Stimulated activated CD4-positive, alpha-beta T cell treated with anti-CD3 and anti-CD28 coated beads, TNF-alpha, amount 100 ng/mL, for 24 hours (primary cell): Measurements from ENCODE around the gene PXDN.
"Not testable (repeated sequence)": the region's sequence is repeated elsewhere in the genome, so short reads cannot be mapped to it uniquely, and the experiment has no call there.

ENCODE experiments used
- DNase-seq, 3 experiments: peaks; one replicate each; pipeline ENCODE4 v3.0.0-alpha.2; 2020; ENCODE audit warnings: low read depth in 3 of 3

The PXDN gene

GRCh38 chr2:1631292-1632001, 112.9 kb downstream of the PXDN start:
- DNase-seq, result no peak

- DNase-seq, result no peak
These were observed 115.4 kb downstream of the PXDN start for GRCh38 chr2:1628893-1629292.

- DNase-seq, result no peak
These were observed 116.5 kb downstream of the PXDN start for GRCh38 chr2:1627628-1628381.

GRCh38 chr2:1626271-1626681, 118.0 kb downstream of the PXDN start:
- DNase-seq, result no peak

- no peak for DNase-seq
These were observed 118.9 kb downstream of the PXDN start for GRCh38 chr2:1625281-1626001.

- DNase-seq, result no peak
These were observed 120.3 kb downstream of the PXDN start for GRCh38 chr2:1623906-1624445.

GRCh38 chr2:1622521-1623200, 121.7 kb downstream of the PXDN start:
- DNase-seq, result no peak

- DNase-seq, result not testable (repeated sequence)
These were observed 122.3 kb downstream of the PXDN start for GRCh38 chr2:1621976-1622375.

- DNase-seq, result no peak
These were observed 122.8 kb downstream of the PXDN start for GRCh38 chr2:1621501-1621900.

GRCh38 chr2:1621041-1621440, 123.3 kb downstream of the PXDN start:
- no peak for DNase-seq

- DNase-seq, result no peak
These were observed 124.2 kb downstream of the PXDN start for GRCh38 chr2:1620081-1620480.

GRCh38 chr2:1619556-1619955, 124.8 kb downstream of the PXDN start:
- no peak for DNase-seq

- DNase-seq, result no peak
These were observed 125.3 kb downstream of the PXDN start for GRCh38 chr2:1618974-1619373.

- no peak for DNase-seq
These were observed 125.9 kb downstream of the PXDN start for GRCh38 chr2:1618191-1618961.

GRCh38 chr2:1617425-1618021, 126.8 kb downstream of the PXDN start:
- DNase-seq, result no peak

GRCh38 chr2:1614564-1614963, 129.8 kb downstream of the PXDN start:
- no peak for DNase-seq

- DNase-seq, result no peak
These were observed 130.5 kb downstream of the PXDN start for GRCh38 chr2:1613731-1614354.

- DNase-seq, result no peak
These were observed 131.3 kb downstream of the PXDN start for GRCh38 chr2:1613078-1613445.

- DNase-seq, result no peak
These were observed 131.8 kb downstream of the PXDN start for GRCh38 chr2:1612391-1613077.

- DNase-seq, result no peak
These were observed 132.4 kb downstream of the PXDN start for GRCh38 chr2:1611886-1612285.
